ENCODE data around the gene OR2AT4.
"Not testable (repeated sequence)": the region's sequence is repeated elsewhere in the genome, so short reads cannot be mapped to it uniquely, and the experiment has no call there.

Gene OR2AT4

GRCh38 chr11:75068559-75068958 is 28.1 kb downstream of the OR2AT4 start:
- no peak for DNase-seq (ENCODE audit: low spot score)

GRCh38 chr11:75066061-75066460 is 30.6 kb downstream of the OR2AT4 start:
- DNase-seq (ENCODE audit: low spot score) = no peak

GRCh38 chr11:75063741-75064314 is 32.8 kb downstream of the OR2AT4 start:
- DNase-seq (ENCODE audit: low spot score) = no peak

GRCh38 chr11:75059299-75059698 is 37.4 kb downstream of the OR2AT4 start:
- no peak for DNase-seq (ENCODE audit: low spot score)

GRCh38 chr11:75056814-75057213 is 39.9 kb downstream of the OR2AT4 start:
- DNase-seq (ENCODE audit: low spot score) = no peak

- DNase-seq (ENCODE audit: low spot score) = no peak
Observed at GRCh38 chr11:75055511-75055910, 41.2 kb downstream of the OR2AT4 start.

GRCh38 chr11:75052457-75052856 is 44.2 kb downstream of the OR2AT4 start:
- DNase-seq (ENCODE audit: low spot score) = no peak

- no peak for DNase-seq (ENCODE audit: low spot score)
Observed at GRCh38 chr11:75051043-75051442, 45.6 kb downstream of the OR2AT4 start.

GRCh38 chr11:75050516-75050915 is 46.2 kb downstream of the OR2AT4 start:
- no peak for DNase-seq (ENCODE audit: low spot score)

- DNase-seq (ENCODE audit: low spot score) = not testable (repeated sequence)
Observed at GRCh38 chr11:75049501-75050266, 47.0 kb downstream of the OR2AT4 start.

- no peak for DNase-seq (ENCODE audit: low spot score)
Observed at GRCh38 chr11:75047191-75047590, 49.5 kb downstream of the OR2AT4 start.

- not testable (repeated sequence) for DNase-seq (ENCODE audit: low spot score)
Observed at GRCh38 chr11:75046668-75047067, 50.0 kb downstream of the OR2AT4 start.

- DNase-seq (ENCODE audit: low spot score) = not testable (repeated sequence)
Observed at GRCh38 chr11:75044381-75045170, 52.1 kb downstream of the OR2AT4 start.

GRCh38 chr11:75041821-75042220 is 54.9 kb downstream of the OR2AT4 start:
- DNase-seq (ENCODE audit: low spot score) = not testable (repeated sequence)

- DNase-seq (ENCODE audit: low spot score) = no peak
Observed at GRCh38 chr11:75041263-75041662, 55.4 kb downstream of the OR2AT4 start.

- DNase-seq (ENCODE audit: low spot score) = no peak
Observed at GRCh38 chr11:75040167-75040770, 56.4 kb downstream of the OR2AT4 start.

- DNase-seq (ENCODE audit: low spot score) = no peak
Observed at GRCh38 chr11:75035911-75036565, 60.6 kb downstream of the OR2AT4 start.

- DNase-seq (ENCODE audit: low spot score) = no peak
Observed at GRCh38 chr11:75035256-75035655, 61.4 kb downstream of the OR2AT4 start.

- DNase-seq (ENCODE audit: low spot score) = no peak
Observed at GRCh38 chr11:75033916-75034315, 62.8 kb downstream of the OR2AT4 start.

GRCh38 chr11:75032550-75032935 is 64.1 kb downstream of the OR2AT4 start:
- no peak for DNase-seq (ENCODE audit: low spot score)

GRCh38 chr11:75031771-75032549 is 64.7 kb downstream of the OR2AT4 start:
- DNase-seq (ENCODE audit: low spot score) = peak; percentile 71

Measured in hematopoietic multipotent progenitor cell treated with erythropoietin and hydrocortisone succinate and interleukin-3 and kit ligand, for 17 days (in vitro differentiated cells).